Coronary artery (tissue), 2 donors: Measurements from ENCODE around the gene ABCB1.

ENCODE experiments used
- DNase-seq: peaks from one replicate; pipeline ENCODE4 v3.0.0-alpha.2; 2017; ENCODE audit warnings: low spot score
- H3K27ac ChIP-seq, 2 donors: fragments of 200-600 bp; sonication (generic); one replicate each; pipeline ENCODE4 v1.5.1; 2016 to 2019
- H3K4me3 ChIP-seq: fragments of 200-600 bp; sonication (generic); 2 replicates; pipeline ENCODE4 v1.5.1; 2016; ENCODE audit warnings: mild to moderate bottlenecking, moderate library complexity
- CTCF ChIP-seq: fragments of 200-600 bp; sonication (generic); IDR thresholded peaks from one replicate; pipeline ENCODE4 v1.5.1; 2019; ENCODE audit warnings: antibody characterized with exemption

The ABCB1 gene

GRCh38 chr7:87506246-87507180 lies 94.2 kb downstream of the ABCB1 start:
- DNase-seq: no peak
- no peak overlapping the region for H3K27ac ChIP-seq
- H3K4me3 ChIP-seq: no peak overlapping the region
- no peak for TF ChIP-seq CTCF

DNA sequence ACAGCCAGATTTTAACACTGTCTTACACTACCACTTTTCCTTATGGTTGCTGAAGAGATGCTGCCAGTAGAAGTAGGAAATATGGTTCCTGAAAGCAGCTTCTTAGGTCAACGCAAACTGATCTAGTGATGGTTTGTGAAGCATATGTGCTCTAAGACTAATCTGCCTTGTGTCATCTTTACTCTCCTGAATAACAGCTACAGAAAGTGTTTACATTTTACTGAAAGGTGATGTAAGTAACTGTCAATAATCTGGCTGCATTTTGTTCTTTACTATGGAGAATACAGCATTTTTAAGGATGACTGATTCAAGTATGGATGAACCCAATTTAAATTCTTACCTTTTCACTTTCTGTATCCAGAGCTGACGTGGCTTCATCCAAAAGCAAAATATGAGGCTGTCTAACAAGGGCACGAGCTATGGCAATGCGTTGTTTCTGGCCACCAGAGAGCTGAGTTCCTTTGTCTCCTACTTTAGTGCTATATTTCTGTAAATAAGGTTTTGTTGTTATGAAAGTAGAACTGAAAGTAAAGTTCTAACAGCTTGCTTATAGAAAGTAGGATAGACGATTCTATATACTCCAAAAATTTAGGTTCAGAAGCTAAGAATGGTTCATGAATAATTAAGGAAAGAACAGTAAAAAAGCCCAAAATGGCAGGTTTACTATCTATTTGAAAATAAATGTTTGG lies 95.0 kb downstream of the ABCB1 start:
- DNase-seq: no peak
- H3K27ac ChIP-seq: no peak overlapping the region
- no peak for TF ChIP-seq CTCF
- H3K4me3 ChIP-seq: no peak overlapping the region

- TF ChIP-seq CTCF: no peak
- H3K27ac ChIP-seq: no peak overlapping the region
- H3K4me3 ChIP-seq: no peak overlapping the region
- DNase-seq: no peak
Observed at GRCh38 chr7:87505122-87505521, 95.6 kb downstream of the ABCB1 start.

DNA sequence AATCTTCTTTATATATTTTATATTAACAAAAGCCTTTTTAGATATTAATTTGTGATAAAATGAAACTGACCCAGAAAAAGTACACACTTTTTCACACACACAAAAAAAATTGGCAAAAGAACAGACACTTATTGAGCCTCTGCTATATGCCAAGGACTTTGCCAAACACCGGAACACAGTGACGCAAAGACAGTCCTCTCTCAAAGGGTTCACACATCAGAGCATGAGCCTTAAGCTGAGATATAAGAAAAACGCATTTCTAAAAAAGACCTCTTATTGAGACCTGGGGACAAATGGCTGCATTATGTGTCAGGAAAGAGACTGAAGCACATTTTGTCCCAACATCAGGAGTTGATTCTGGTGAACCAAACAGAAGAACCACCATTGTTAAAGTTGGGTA lies 101.2 kb downstream of the ABCB1 start:
- no peak overlapping the region for H3K4me3 ChIP-seq
- no peak for TF ChIP-seq CTCF
- no peak for DNase-seq
- H3K27ac ChIP-seq: no peak overlapping the region

- TF ChIP-seq CTCF: no peak
- no peak for DNase-seq
- no peak overlapping the region for H3K27ac ChIP-seq
- H3K4me3 ChIP-seq: no peak overlapping the region
Observed at GRCh38 chr7:87498893-87499292, 101.8 kb downstream of the ABCB1 start.

DNA sequence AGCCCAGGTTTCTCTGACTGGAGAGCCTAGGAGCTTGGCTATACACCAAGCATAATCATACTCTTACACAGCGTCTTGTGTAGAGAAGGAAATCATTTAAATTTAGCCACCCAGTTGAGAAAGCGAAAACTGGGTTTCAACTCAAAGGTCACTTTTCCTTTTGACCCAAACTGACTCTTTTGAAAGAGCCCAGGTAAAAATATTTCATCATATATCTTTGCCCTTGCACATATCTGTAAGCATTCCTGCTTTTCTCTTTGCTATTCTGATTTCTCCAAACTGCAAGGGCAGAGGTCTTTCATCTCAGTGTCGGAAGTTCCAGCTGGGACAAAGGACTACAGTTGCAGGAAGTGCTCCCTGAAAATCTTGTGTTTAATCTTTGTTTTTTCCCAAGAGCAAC lies 103.2 kb downstream of the ABCB1 start:
- DNase-seq: no peak
- H3K4me3 ChIP-seq: no peak overlapping the region
- no peak for TF ChIP-seq CTCF
- H3K27ac ChIP-seq: no peak overlapping the region
